Hematopoietic multipotent progenitor cell treated with erythropoietin and hydrocortisone succinate and interleukin-3 and kit ligand, for 15 days (in vitro differentiated cells): Measurements from ENCODE around the gene SCYGR6.

ENCODE experiments used
- DNase-seq: peaks from one replicate; pipeline ENCODE4 v3.0.0-alpha.2; 2015; ENCODE audit warnings: low spot score

SCYGR6 gene

GRCh38 chr2:227713291-227713690 lies 11.3 kb downstream of the SCYGR6 start:
- no peak for DNase-seq

- no peak for DNase-seq
Observed at GRCh38 chr2:227710986-227711385, 13.6 kb downstream of the SCYGR6 start.

- no peak for DNase-seq
Observed at GRCh38 chr2:227707390-227707789, 17.2 kb downstream of the SCYGR6 start.

- no peak for DNase-seq
Observed at GRCh38 chr2:227706859-227707258, 17.7 kb downstream of the SCYGR6 start.

GRCh38 chr2:227703961-227704360 lies 20.6 kb downstream of the SCYGR6 start:
- DNase-seq = no peak

GRCh38 chr2:227703280-227703732 lies 21.3 kb downstream of the SCYGR6 start:
- no peak for DNase-seq

GRCh38 chr2:227701556-227701955 lies 23.0 kb downstream of the SCYGR6 start:
- DNase-seq = no peak

- no peak for DNase-seq
Observed at GRCh38 chr2:227696990-227697679, 27.4 kb downstream of the SCYGR6 start.

- DNase-seq = no peak
Observed at GRCh38 chr2:227687189-227687588, 37.4 kb downstream of the SCYGR6 start.

- no peak for DNase-seq
Observed at GRCh38 chr2:227684258-227684657, 40.3 kb downstream of the SCYGR6 start.

- DNase-seq = no peak
Observed at GRCh38 chr2:227677928-227678327, 46.6 kb downstream of the SCYGR6 start.

- DNase-seq = no peak
Observed at GRCh38 chr2:227674485-227674884, 50.1 kb downstream of the SCYGR6 start.
